ENCODE data around the gene ROPN1L.
"Not testable (repeated sequence)": the region's sequence is repeated elsewhere in the genome, so short reads cannot be mapped to it uniquely, and the experiment has no call there.

ROPN1L gene

GRCh38 chr5:10503321-10503720 lies 61.6 kb downstream of the ROPN1L start:
- no peak for DNase-seq

GRCh38 chr5:10503997-10504793 lies 62.5 kb downstream of the ROPN1L start:
- DNase-seq, result no peak

GRCh38 chr5:10505517-10506095 lies 63.9 kb downstream of the ROPN1L start:
- peak; percentile 51 for DNase-seq

- no peak for DNase-seq
These were observed 64.9 kb downstream of the ROPN1L start for GRCh38 chr5:10506535-10506934.

GRCh38 chr5:10507575-10508096 lies 66.0 kb downstream of the ROPN1L start:
- DNase-seq, result no peak

GRCh38 chr5:10509575-10509974 lies 67.9 kb downstream of the ROPN1L start:
- no peak for DNase-seq

GRCh38 chr5:10511741-10512640 lies 70.3 kb downstream of the ROPN1L start:
- no peak for DNase-seq

- no peak for DNase-seq
These were observed 72.1 kb downstream of the ROPN1L start for GRCh38 chr5:10513501-10514442.

- not testable (repeated sequence) for DNase-seq
These were observed 72.9 kb downstream of the ROPN1L start for GRCh38 chr5:10514572-10514971.
